OCI-LY1 (cell line): ENCODE measurements around the gene ETV3L.

ENCODE experiments used
- H2AFZ ChIP-seq: fragments of 200-600 bp; sonication (generic), shearing (Covaris generic); 2 replicates; pipeline ENCODE4 v1.6.0; 2014; ENCODE audit warnings: antibody characterized with exemption, mild to moderate bottlenecking, low read length
- H3F3A ChIP-seq: fragments of 200-600 bp; sonication (generic), shearing (Covaris generic); 2 replicates; pipeline ENCODE4 v1.6.0; 2014; ENCODE audit warnings: mild to moderate bottlenecking, antibody characterized with exemption, low read length, moderate library complexity; ENCODE audit not compliant: insufficient read depth
- H3K27ac ChIP-seq: fragments of 200-600 bp; sonication (generic); 2 replicates; pipeline ENCODE4 v1.5.1; 2014; ENCODE audit warnings: low read length, mixed run types, mild to moderate bottlenecking, low read depth; ENCODE audit not compliant: poor library complexity, severe bottlenecking
- H3K27me3 ChIP-seq: fragments of 200-600 bp; sonication (generic); 2 replicates; pipeline ENCODE4 v1.6.0; 2014; ENCODE audit warnings: antibody characterized with exemption, mild to moderate bottlenecking, low read length, moderate library complexity; ENCODE audit not compliant: insufficient read depth
- H3K36me3 ChIP-seq: fragments of 200-600 bp; sonication (generic); 2 replicates; pipeline ENCODE4 v1.6.1; 2014; ENCODE audit warnings: mild to moderate bottlenecking, antibody characterized with exemption, low read length, moderate library complexity, mixed read lengths; ENCODE audit not compliant: insufficient read depth
- H3K4me1 ChIP-seq: fragments of 200-600 bp; sonication (generic); 2 replicates; pipeline ENCODE4 v1.5.1; 2014; ENCODE audit warnings: mild to moderate bottlenecking, low read length, moderate library complexity; ENCODE audit not compliant: insufficient read depth, severe bottlenecking
- H3K4me2 ChIP-seq: fragments of 200-600 bp; sonication (generic), shearing (Covaris generic); 2 replicates; pipeline ENCODE4 v1.6.1; 2014; ENCODE audit warnings: low read length
- H3K4me3 ChIP-seq: fragments of 200-600 bp; sonication (generic); 2 replicates; pipeline ENCODE4 v1.5.1; 2014; ENCODE audit warnings: low read length, low read depth, mild to moderate bottlenecking, mixed read lengths; ENCODE audit not compliant: poor library complexity, severe bottlenecking
- H3K79me2 ChIP-seq: fragments of 200-600 bp; shearing (Covaris generic); 2 replicates; pipeline ENCODE4 v1.6.1; 2016; ENCODE audit warnings: mixed run types, low read length, mixed read lengths; ENCODE audit not compliant: insufficient read depth
- H3K9ac ChIP-seq: fragments of 200-600 bp; sonication (generic), shearing (Covaris generic); 2 replicates; pipeline ENCODE4 v1.6.1; 2014; ENCODE audit warnings: mild to moderate bottlenecking, low read length, mixed read lengths
- H3K9me2 ChIP-seq: fragments of 200-600 bp; sonication (generic), shearing (Covaris generic); 2 replicates; pipeline ENCODE4 v1.6.1; 2014; ENCODE audit warnings: low read depth, mild to moderate bottlenecking, low read length, mixed read lengths
- H3K9me3 ChIP-seq: fragments of 200-600 bp; shearing (Covaris generic); 2 replicates; pipeline ENCODE4 v1.6.1; 2014; ENCODE audit warnings: low read length, mixed read lengths
- H4K20me1 ChIP-seq: fragments of 200-600 bp; sonication (generic), shearing (Covaris generic); 2 replicates; pipeline ENCODE4 v1.6.0; 2016; ENCODE audit warnings: mild to moderate bottlenecking, low read length; ENCODE audit not compliant: insufficient read depth
- CTCF ChIP-seq: fragments of 200-600 bp; sonication (generic), shearing (Covaris generic); IDR thresholded peaks from 2 replicates; pipeline ENCODE4 v1.5.1; 2017; ENCODE audit warnings: mild to moderate bottlenecking, antibody characterized with exemption, low read length, moderate library complexity, mixed read lengths
- EZH2 ChIP-seq: fragments of 200-600 bp; sonication (generic), shearing (Covaris generic); IDR thresholded peaks from 2 replicates; pipeline ENCODE4 v1.8.0; 2017; ENCODE audit warnings: borderline replicate concordance, mixed run types, mild to moderate bottlenecking, antibody characterized with exemption, low read length, moderate library complexity, mixed read lengths

Gene ETV3L

GRCh38 chr1:157090771-157091170 lies 8.8 kb downstream of the ETV3L start:
- no peaks in the 10 kb centered on the region for H3F3A ChIP-seq
- no peak overlapping the region for H3K4me3 ChIP-seq
- H3K4me2 ChIP-seq, result no peak overlapping the region
- H3K9ac ChIP-seq, result no peak overlapping the region
- TF ChIP-seq EZH2 (no peak), CTCF (no peak)
- no peaks in the 10 kb centered on the region for H4K20me1 ChIP-seq
- no peaks in the 10 kb centered on the region for H3K79me2 ChIP-seq
- H3K27ac ChIP-seq, result no peak overlapping the region
- H3K9me3 ChIP-seq, result no peaks in the 10 kb centered on the region
- H3K9me2 ChIP-seq, result no peaks in the 10 kb centered on the region
- H2AFZ ChIP-seq, result no peak overlapping the region
- no peaks in the 10 kb centered on the region for H3K36me3 ChIP-seq
- H3K27me3 ChIP-seq, result no peaks in the 10 kb centered on the region
- no peaks in the 10 kb centered on the region for H3K4me1 ChIP-seq

- no peaks in the 10 kb centered on the region for H3K9me3 ChIP-seq
- H3K9me2 ChIP-seq, result no peaks in the 10 kb centered on the region
- H3K79me2 ChIP-seq, result no peaks in the 10 kb centered on the region
- no peak overlapping the region for H3K9ac ChIP-seq
- no peaks in the 10 kb centered on the region for H3F3A ChIP-seq
- no peak overlapping the region for H2AFZ ChIP-seq
- H3K4me2 ChIP-seq, result no peak overlapping the region
- H3K4me3 ChIP-seq, result no peak overlapping the region
- H4K20me1 ChIP-seq, result no peaks in the 10 kb centered on the region
- no peak overlapping the region for H3K27ac ChIP-seq
- no peaks in the 10 kb centered on the region for H3K36me3 ChIP-seq
- TF ChIP-seq EZH2 (no peak), CTCF (peak; percentile 91)
- no peaks in the 10 kb centered on the region for H3K27me3 ChIP-seq
- no peaks in the 10 kb centered on the region for H3K4me1 ChIP-seq
Observed at GRCh38 chr1:157090196-157090647, 9.4 kb downstream of the ETV3L start.

- no peaks in the 10 kb centered on the region for H3K27me3 ChIP-seq
- H3K9ac ChIP-seq, result no peak overlapping the region
- H3K4me1 ChIP-seq, result no peaks in the 10 kb centered on the region
- no peaks in the 10 kb centered on the region for H3K9me3 ChIP-seq
- H3K9me2 ChIP-seq, result no peaks in the 10 kb centered on the region
- H3K4me2 ChIP-seq, result no peak overlapping the region
- H2AFZ ChIP-seq, result no peak overlapping the region
- H3K4me3 ChIP-seq, result no peak overlapping the region
- no peaks in the 10 kb centered on the region for H3K79me2 ChIP-seq
- no peak overlapping the region for H3K27ac ChIP-seq
- H3K36me3 ChIP-seq, result no peaks in the 10 kb centered on the region
- H4K20me1 ChIP-seq, result no peaks in the 10 kb centered on the region
- H3F3A ChIP-seq, result no peaks in the 10 kb centered on the region
- TF ChIP-seq CTCF (no peak), EZH2 (no peak)
Observed at GRCh38 chr1:157089789-157090188, 9.8 kb downstream of the ETV3L start.
